ENCODE measurements around the gene HOXB7.

HOXB7 gene

DNA sequence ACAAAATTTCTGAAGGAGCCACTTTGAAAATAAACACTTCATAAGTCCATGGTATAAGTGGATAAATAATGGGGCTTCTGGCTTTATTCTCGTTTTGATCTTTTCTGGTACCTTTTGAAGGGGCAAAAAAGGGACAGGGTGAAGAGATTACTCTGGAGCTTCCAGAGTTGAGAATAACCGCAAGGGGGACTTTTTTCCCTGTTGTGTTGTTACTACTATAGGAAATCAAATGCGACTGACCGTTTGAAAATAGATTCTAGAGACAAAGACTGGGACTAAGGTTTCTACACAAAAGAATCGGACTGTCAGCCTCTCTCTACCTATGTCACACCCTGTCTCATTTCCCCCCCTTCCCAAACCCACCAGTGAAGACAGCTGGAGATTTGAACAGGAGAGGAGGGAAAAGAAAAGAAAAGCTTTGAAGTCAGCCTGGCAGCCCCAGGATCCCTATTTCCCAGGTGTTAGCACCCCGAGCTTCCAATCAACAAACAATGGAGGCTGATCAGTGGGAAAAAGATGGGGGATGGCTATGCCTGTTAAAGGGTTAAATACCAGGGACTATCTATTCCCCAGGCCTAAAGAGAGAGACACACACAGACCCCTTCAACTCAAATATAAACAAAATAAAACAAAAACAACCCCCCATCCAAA, 41.0 kb downstream of the HOXB7 start:
- TF ChIP-seq, protein P1, sequence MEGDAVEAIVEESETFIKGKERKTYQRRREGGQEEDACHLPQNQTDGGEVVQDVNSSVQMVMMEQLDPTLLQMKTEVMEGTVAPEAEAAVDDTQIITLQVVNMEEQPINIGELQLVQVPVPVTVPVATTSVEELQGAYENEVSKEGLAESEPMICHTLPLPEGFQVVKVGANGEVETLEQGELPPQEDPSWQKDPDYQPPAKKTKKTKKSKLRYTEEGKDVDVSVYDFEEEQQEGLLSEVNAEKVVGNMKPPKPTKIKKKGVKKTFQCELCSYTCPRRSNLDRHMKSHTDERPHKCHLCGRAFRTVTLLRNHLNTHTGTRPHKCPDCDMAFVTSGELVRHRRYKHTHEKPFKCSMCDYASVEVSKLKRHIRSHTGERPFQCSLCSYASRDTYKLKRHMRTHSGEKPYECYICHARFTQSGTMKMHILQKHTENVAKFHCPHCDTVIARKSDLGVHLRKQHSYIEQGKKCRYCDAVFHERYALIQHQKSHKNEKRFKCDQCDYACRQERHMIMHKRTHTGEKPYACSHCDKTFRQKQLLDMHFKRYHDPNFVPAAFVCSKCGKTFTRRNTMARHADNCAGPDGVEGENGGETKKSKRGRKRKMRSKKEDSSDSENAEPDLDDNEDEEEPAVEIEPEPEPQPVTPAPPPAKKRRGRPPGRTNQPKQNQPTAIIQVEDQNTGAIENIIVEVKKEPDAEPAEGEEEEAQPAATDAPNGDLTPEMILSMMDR (IDR thresholded peaks at IDR 0.05; ENCODE audit: control extremely low read depth, extremely low read depth, low read depth, missing control alignments): no peak
- DNase-seq (ENCODE audit: extremely low spot score): no peak
- ChIA-PET POLR2A (no interaction called here), CTCF (interaction anchor here (0.8 to 1.4 kb wide), 4 partner anchors 136 to 308 kb away, joined by 3 to 5 read pairs (median 3); no protein-coding TSS in a partner anchor)

DNA sequence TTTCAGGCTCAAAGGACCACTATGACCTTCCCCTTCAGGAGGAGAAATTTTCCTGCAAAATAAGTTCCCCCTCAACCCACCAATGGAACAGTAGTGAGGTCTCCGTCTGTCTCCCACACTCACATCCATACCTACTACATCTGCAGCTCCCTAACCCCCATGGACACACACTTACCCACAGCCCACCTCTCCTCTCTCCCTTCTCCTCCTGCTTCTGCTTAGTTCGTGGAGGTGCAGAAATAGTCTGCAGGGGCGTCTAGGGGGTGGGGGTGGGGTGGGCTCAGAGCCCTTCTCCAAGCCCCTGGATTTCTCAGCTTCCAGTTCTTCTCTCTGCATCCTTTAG, 41.6 kb downstream of the HOXB7 start:
- TF ChIP-seq, protein P1 (IDR thresholded peaks at IDR 0.05; ENCODE audit: control extremely low read depth, extremely low read depth, low read depth, missing control alignments): no peak
- ChIA-PET POLR2A (no interaction called here), CTCF (interaction anchor here (0.9 to 1.4 kb wide), 3 partner anchors 217 to 307 kb away, joined by 3 to 5 read pairs (median 3); no protein-coding TSS in a partner anchor)
- DNase-seq (ENCODE audit: extremely low spot score): no peak

DNA sequence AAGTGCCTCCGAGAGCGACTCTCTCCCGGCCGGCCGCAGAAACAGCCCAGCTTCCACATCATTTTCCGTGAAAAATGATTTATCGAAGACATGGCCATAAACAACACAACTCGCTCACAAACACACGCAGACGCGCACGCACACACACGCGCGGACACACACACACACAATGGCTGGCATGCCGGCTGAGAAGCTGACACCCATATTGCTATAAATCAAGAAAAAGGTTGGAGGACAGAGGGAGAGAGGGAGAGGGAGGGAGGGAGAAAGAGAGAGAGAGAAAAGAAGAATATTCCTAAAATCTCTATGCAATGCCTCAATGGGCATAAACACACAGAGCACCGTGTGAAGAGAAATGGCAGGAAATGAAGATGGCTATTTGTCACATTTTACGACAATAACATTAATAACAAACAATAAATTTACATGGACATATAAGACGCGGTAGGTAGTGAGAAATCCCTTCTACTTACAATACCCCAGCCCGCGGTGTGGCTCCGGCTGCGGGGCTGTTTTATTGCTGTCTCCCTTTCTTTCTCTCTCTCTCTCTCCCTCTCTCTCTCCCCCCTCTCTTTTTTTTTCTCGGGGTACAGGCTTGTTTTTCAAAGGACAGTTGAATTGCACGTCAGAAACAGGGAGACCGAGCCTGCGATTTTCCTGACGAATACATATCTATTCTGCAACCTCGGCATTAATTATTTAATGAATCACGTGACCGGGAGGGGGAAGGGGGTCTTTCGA, 42.1 kb downstream of the HOXB7 start:
- DNase-seq (ENCODE audit: extremely low spot score): no peak
- POLR2A ChIA-PET: no interaction called here
- CTCF ChIA-PET: interaction anchor here (0.9 to 1.2 kb wide), 2 partner anchors 111 to 217 kb away, joined by 3 read pairs; no protein-coding TSS in a partner anchor
- TF ChIP-seq, protein P1 (IDR thresholded peaks at IDR 0.05; ENCODE audit: control extremely low read depth, extremely low read depth, low read depth, missing control alignments): no peak

DNA sequence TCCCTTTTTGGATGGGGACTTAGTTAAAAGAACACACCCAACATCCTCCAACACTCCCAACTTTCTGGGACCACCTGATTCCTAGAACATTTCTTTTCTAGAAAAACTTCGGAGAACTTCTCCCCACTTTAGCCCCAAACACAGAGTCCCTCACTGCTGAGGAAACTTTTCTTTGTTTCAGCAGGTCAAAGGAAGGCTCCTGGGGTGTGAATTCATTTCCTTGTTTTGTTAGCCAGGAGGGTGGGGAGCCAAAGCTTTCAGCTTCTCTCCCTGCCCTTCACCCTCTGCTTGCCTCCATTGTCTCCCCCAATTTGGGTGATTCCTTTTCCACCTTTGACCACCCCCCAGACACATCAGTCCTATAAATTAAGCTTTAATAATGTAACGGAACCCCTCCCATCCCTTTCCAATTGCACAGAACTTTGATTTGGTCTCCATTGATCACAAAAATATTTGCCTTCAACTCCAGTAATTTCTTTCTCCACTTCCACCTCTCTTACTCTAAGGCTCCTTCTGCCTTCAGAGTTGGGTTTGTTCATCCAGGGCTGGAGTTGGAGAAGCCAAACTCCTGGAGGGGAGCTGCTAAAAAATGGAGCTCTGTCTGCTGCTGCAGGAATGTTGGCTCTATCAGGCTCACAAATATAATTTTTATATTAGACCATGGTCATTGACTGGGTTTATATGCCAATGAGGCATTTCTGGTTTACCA, 43.0 kb downstream of the HOXB7 start:
- TF ChIP-seq, protein P1 (IDR thresholded peaks at IDR 0.05; ENCODE audit: control extremely low read depth, extremely low read depth, low read depth, missing control alignments): no peak
- no peak for DNase-seq (ENCODE audit: extremely low spot score)
- CTCF ChIA-PET: interaction anchor here (1.2 to 1.5 kb wide), 3 partner anchors 10 to 110 kb away, joined by 3 to 5 read pairs (median 4); partner anchors contain the start of gene HOXB4
- POLR2A ChIA-PET: no interaction called here

DNA sequence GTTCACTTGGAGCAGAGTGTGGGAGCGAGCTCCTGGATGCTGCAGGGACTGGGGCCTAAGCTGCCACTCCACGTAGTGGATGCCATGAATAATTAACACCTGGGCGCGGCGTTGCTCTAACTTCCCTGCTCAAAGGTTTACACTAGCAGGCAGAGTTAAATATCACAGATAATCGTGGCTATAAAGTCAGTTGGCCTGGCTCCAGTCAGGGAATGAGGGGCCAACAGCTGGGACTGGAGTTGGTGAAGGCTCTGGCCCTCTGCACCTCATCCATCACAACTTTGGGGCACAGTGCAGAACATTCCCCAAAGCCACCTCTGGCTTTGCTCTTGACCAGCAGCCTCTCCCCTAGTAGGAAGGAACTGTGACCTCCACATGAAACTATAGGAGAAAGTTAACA, 43.6 kb downstream of the HOXB7 start:
- POLR2A ChIA-PET: no interaction called here
- DNase-seq (ENCODE audit: extremely low spot score): no peak
- CTCF ChIA-PET: interaction anchor here (1.2 to 1.5 kb wide), 3 partner anchors 11 to 110 kb away, joined by 3 to 5 read pairs (median 4); partner anchors contain the start of gene HOXB4
- TF ChIP-seq, protein P1 (IDR thresholded peaks at IDR 0.05; ENCODE audit: control extremely low read depth, extremely low read depth, low read depth, missing control alignments): no peak

DNA sequence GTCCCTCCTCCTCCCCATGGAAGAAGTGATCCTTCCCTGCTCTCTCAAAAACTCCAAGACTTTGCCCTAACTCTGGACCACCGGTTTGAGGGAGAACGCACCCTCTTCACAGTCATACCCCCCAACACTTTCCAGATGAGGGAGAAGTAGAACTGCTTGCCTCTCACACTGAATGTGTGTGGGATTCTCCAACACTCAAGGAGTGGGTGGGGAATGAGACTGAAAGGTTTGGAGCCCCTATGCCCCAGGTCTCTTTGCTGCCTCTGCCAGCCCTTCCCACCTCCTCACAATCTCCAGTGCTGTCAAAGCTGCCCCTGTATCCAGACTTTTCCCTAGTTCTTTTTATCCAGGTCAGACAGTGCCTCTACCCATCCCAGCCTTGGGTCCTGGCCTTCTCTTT, 44.1 kb downstream of the HOXB7 start:
- DNase-seq (ENCODE audit: extremely low spot score): no peak
- ChIA-PET POLR2A (no interaction called here), CTCF (interaction anchor here (0.9 to 1.5 kb wide), 3 partner anchors 9 to 66 kb away, joined by 3 to 5 read pairs (median 4); partner anchors contain the start of gene HOXB4)
- TF ChIP-seq, protein P1 (IDR thresholded peaks at IDR 0.05; ENCODE audit: control extremely low read depth, extremely low read depth, low read depth, missing control alignments): no peak
